ENCODE measurements around the gene LCP1. TPM values are rescaled to one million over a fixed set of nuclear protein-coding genes. Genes with fewer than 3 reads are reported as not detected.

LCP1 gene
- polyA plus RNA-seq, 1 of the 3 experiments (the other 2 are of a cell fraction), result 0.03 TPM

DNA sequence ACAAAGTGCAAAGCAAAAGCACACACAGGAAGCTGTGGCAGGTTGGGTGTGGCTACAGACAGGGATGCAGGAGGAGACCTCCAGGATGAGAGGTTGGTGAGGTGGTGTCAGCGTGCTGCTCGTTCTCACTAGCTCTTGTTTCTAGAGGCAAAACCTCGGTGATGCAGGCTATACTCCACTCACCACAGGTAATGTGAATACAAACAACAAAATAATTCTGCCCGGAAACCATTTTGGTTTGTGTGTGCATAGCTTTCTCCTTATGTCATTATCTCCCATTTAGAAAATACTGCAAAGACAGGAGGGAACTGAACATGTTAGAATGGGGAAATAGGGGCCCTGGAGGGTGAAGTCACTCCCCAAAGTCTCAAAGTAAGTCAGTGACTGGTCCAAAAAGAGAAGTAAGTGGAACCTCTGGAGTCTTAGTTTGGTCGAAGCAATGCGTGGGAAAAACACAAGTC is 9.4 kb downstream of the LCP1 start (continued):
- TF ChIP-seq CTCF (IDR thresholded peaks at IDR 0.05), result no peak
- TF ChIP-seq TAF1 (IDR thresholded peaks at IDR 0.05; ENCODE audit: borderline replicate concordance, low read depth, low read length), result no peak
- TF ChIP-seq ZBTB33 (IDR thresholded peaks at IDR 0.05; ENCODE audit: borderline replicate concordance, low read depth), result no peak
- no peak for TF ChIP-seq GATA2 (CRISPR knock-in tag; IDR thresholded peaks at IDR 0.05)

- no peak for DNase-seq
- Histone ChIP-seq H3K27me3 (ENCODE audit: insufficient read depth) (no peaks in the 10 kb centered on the region), H3K36me3 (replicated peaks in 1 of 2; ENCODE audit: control insufficient read depth in 1 of 2, insufficient read depth in 2 of 2, low read length in 1 of 2) (no peaks in the 10 kb centered on the region), H4K20me1 (ENCODE audit: insufficient read depth) (no peaks in the 10 kb centered on the region), H3K9me3 (no peaks in the 10 kb centered on the region), H2AFZ (ENCODE audit: low read depth) (no peak overlapping the region), H3K4me2 (no peak overlapping the region), H3K79me2 (ENCODE audit: insufficient read depth) (no peaks in the 10 kb centered on the region), H3K9ac (no peak overlapping the region), H3F3A (replicated peaks; ENCODE audit: insufficient read depth) (no peaks in the 10 kb centered on the region), H3K4me1 (ENCODE audit: control insufficient read depth in 1 of 2, insufficient read depth in 2 of 2, low read depth in 1 of 2, low read length in 1 of 2) (peaks cover 0 to 5% of the 10 kb centered on the region in 2 experiments; a peak in 2 of 4 replicates), H3K27ac (ENCODE audit: low read depth in 2 of 2, low read length in 1 of 2) (no peak overlapping the region), H3K9me2 (no peaks in the 10 kb centered on the region), H3K4me3 (ENCODE audit: low read depth in 2 of 2, low read length in 1 of 2) (no peak overlapping the region)
- TF ChIP-seq, protein P1, sequence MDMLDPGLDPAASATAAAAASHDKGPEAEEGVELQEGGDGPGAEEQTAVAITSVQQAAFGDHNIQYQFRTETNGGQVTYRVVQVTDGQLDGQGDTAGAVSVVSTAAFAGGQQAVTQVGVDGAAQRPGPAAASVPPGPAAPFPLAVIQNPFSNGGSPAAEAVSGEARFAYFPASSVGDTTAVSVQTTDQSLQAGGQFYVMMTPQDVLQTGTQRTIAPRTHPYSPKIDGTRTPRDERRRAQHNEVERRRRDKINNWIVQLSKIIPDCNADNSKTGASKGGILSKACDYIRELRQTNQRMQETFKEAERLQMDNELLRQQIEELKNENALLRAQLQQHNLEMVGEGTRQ (IDR thresholded peaks at IDR 0.05; ENCODE audit: borderline replicate concordance, low read depth, low read length), result no peak
- ChIA-PET POLR2A (no interaction called here), CTCF (interaction anchor here (1.2 to 4.8 kb wide), 3 partner anchors 12 to 118 kb away, joined by 3 to 29 read pairs (median 3); no protein-coding TSS in a partner anchor)
- WGBS (ENCODE audit: low lambda C conversion rate), result 78% methylated on average over 7 of the region's 7 CpGs
These were observed 10.2 kb downstream of the LCP1 start for GRCh38 chr13:46171739-46172138.

GRCh38 chr13:46171217-46171616 is 10.8 kb downstream of the LCP1 start:
- H3F3A ChIP-seq (replicated peaks; ENCODE audit: insufficient read depth), result no peaks in the 10 kb centered on the region
- no peak overlapping the region for H3K9ac ChIP-seq
- ChIA-PET CTCF (interaction anchor here (1.2 to 4.8 kb wide), 2 partner anchors 12 to 118 kb away, joined by 3 to 29 read pairs; no protein-coding TSS in a partner anchor), POLR2A (no interaction called here)
- H3K27me3 ChIP-seq (ENCODE audit: insufficient read depth), result no peaks in the 10 kb centered on the region
- 44% methylated on average over 4 of the region's 4 CpGs for WGBS (ENCODE audit: low lambda C conversion rate)
- no peak overlapping the region for H3K4me3 ChIP-seq (ENCODE audit: low read depth in 2 of 2, low read length in 1 of 2)
- peaks cover 0 to 5% of the 10 kb centered on the region in 2 experiments; a peak in 2 of 4 replicates for H3K4me1 ChIP-seq (ENCODE audit: control insufficient read depth in 1 of 2, insufficient read depth in 2 of 2, low read depth in 1 of 2, low read length in 1 of 2)
- no peaks in the 10 kb centered on the region for H3K9me2 ChIP-seq
- no peaks in the 10 kb centered on the region for H3K9me3 ChIP-seq
- H3K27ac ChIP-seq (ENCODE audit: low read depth in 2 of 2, low read length in 1 of 2), result no peak overlapping the region
- H4K20me1 ChIP-seq (ENCODE audit: insufficient read depth), result no peaks in the 10 kb centered on the region
- no peak overlapping the region for H3K4me2 ChIP-seq
- no peak for TF ChIP-seq PBX3 (IDR thresholded peaks at IDR 0.05)
- no peaks in the 10 kb centered on the region for H3K79me2 ChIP-seq (ENCODE audit: insufficient read depth)
- H3K36me3 ChIP-seq (replicated peaks in 1 of 2; ENCODE audit: control insufficient read depth in 1 of 2, insufficient read depth in 2 of 2, low read length in 1 of 2), result no peaks in the 10 kb centered on the region
- H2AFZ ChIP-seq (ENCODE audit: low read depth), result no peak overlapping the region
- DNase-seq, result no peak
